Measurements from ENCODE around the gene SLC41A3.
"Not testable (repeated sequence)": the region's sequence is repeated elsewhere in the genome, so short reads cannot be mapped to it uniquely, and the experiment has no call there.

SLC41A3 gene

GRCh38 chr3:126105691-126106187 is 21.8 kb upstream of the SLC41A3 start:
- DNase-seq: no peak

GRCh38 chr3:126104742-126105605 is 21.1 kb upstream of the SLC41A3 start:
- no peak for DNase-seq

GRCh38 chr3:126104028-126104635 is 20.2 kb upstream of the SLC41A3 start:
- no peak for DNase-seq

- no peak for DNase-seq
Measured at GRCh38 chr3:126103121-126104027, 19.4 kb upstream of the SLC41A3 start.

- DNase-seq: no peak
Measured at GRCh38 chr3:126102530-126102951, 18.6 kb upstream of the SLC41A3 start.

- no peak for DNase-seq
Measured at GRCh38 chr3:126102011-126102410, 18.1 kb upstream of the SLC41A3 start.

GRCh38 chr3:126101521-126101982 is 17.6 kb upstream of the SLC41A3 start:
- DNase-seq: no peak

- DNase-seq: no peak
Measured at GRCh38 chr3:126100634-126101301, 16.8 kb upstream of the SLC41A3 start.

GRCh38 chr3:126100269-126100633 is 16.3 kb upstream of the SLC41A3 start:
- no peak for DNase-seq

GRCh38 chr3:126098391-126098858 is 14.5 kb upstream of the SLC41A3 start:
- no peak for DNase-seq

GRCh38 chr3:126097801-126098200 is 13.9 kb upstream of the SLC41A3 start:
- DNase-seq: no peak

- DNase-seq: not testable (repeated sequence)
Measured at GRCh38 chr3:126096274-126096673, 12.3 kb upstream of the SLC41A3 start.

- DNase-seq: not testable (repeated sequence)
Measured at GRCh38 chr3:126092128-126092527, 8.2 kb upstream of the SLC41A3 start.

- no peak for DNase-seq
Measured at GRCh38 chr3:126087552-126088175, 3.7 kb upstream of the SLC41A3 start.

GRCh38 chr3:126085841-126086240 is 1.9 kb upstream of the SLC41A3 start:
- peak; percentile 13 for DNase-seq

GRCh38 chr3:126085276-126085675 is 1.4 kb upstream of the SLC41A3 start:
- no peak for DNase-seq

GRCh38 chr3:126084768-126085180 is 850 bp upstream of the SLC41A3 start:
- no peak for DNase-seq

- no peak for DNase-seq
Measured at GRCh38 chr3:126083511-126083912, 412 bp downstream of the SLC41A3 start.

- DNase-seq: no peak
Measured at GRCh38 chr3:126083138-126083445, 832 bp downstream of the SLC41A3 start.

GRCh38 chr3:126082362-126083137 is 1.4 kb downstream of the SLC41A3 start:
- no peak for DNase-seq

Measured in MV-4-11 (cell line).